Keratinocyte (primary cell): ENCODE results near the gene C20orf202. TPM values are rescaled to one million over a fixed set of nuclear protein-coding genes. Genes with fewer than 3 reads are reported as not detected.
"Not testable (repeated sequence)": the region's sequence is repeated elsewhere in the genome, so short reads cannot be mapped to it uniquely, and the experiment has no call there.

Source experiments
- DNase-seq: peaks from one replicate; pipeline ENCODE4 v3.0.0-alpha.2; 2011; ENCODE audit warnings: low read depth, missing footprints, low spot score
- FAIRE-seq: peaks from 2 replicates; lab custom pipeline; 2011; peaks lifted over from hg19 to GRCh38; lab: Jason Lieb, UNC
- H2AFZ ChIP-seq: 2 replicates; pipeline ENCODE4 v1.6.0; 2012; ENCODE audit warnings: low read length, control low read depth, inconsistent platforms; ENCODE audit not compliant: control insufficient read depth
- H3K27ac ChIP-seq: 2 replicates; pipeline ENCODE4 v1.5.1; 2011; ENCODE audit warnings: low read length; ENCODE audit not compliant: control insufficient read depth, insufficient read depth
- H3K27me3 ChIP-seq: 3 replicates; pipeline ENCODE4 v1.6.0; 2011; ENCODE audit warnings: low read length; ENCODE audit not compliant: control insufficient read depth, insufficient read depth; ENCODE audit errors: extremely low read depth
- H3K36me3 ChIP-seq, 2 experiments: 2 replicates in 1 of 2; 3 replicates in 1 of 2; pipeline ENCODE4 v1.5.1; 2011; ENCODE audit warnings: low read length in 2 of 2, mild to moderate bottlenecking in 1 of 2; ENCODE audit not compliant: control insufficient read depth in 2 of 2, insufficient read depth in 2 of 2; ENCODE audit errors: extremely low read depth in 1 of 2
- H3K4me1 ChIP-seq: 3 replicates; pipeline ENCODE4 v1.5.1; 2011; ENCODE audit warnings: low read length; ENCODE audit not compliant: control insufficient read depth, insufficient read depth; ENCODE audit errors: extremely low read depth
- H3K4me2 ChIP-seq: 3 replicates; pipeline ENCODE4 v1.6.0; 2011; ENCODE audit warnings: low read depth, low read length; ENCODE audit not compliant: control insufficient read depth, insufficient read depth; ENCODE audit errors: extremely low read depth
- H3K4me3 ChIP-seq, 3 experiments: fragments of 200-600 bp in 1 of 3; sonication (generic) in 1 of 3; 2 replicates in 2 of 3; 3 replicates in 1 of 3; pipeline ENCODE4 v1.5.1; 2011 to 2016; ENCODE audit warnings: low read length in 3 of 3, mild to moderate bottlenecking in 3 of 3, control low read depth in 2 of 3, inconsistent platforms in 1 of 3, low read depth in 1 of 3, mixed read lengths in 1 of 3, mixed run types in 1 of 3, moderate library complexity in 1 of 3; ENCODE audit not compliant: control insufficient read depth in 2 of 3, insufficient read depth in 2 of 3; ENCODE audit errors: extremely low read depth in 1 of 3
- H3K79me2 ChIP-seq: 2 replicates; pipeline ENCODE4 v1.6.0; 2012; ENCODE audit warnings: low read length; ENCODE audit not compliant: control insufficient read depth, insufficient read depth
- H3K9ac ChIP-seq: 3 replicates; pipeline ENCODE4 v1.6.0; 2011; ENCODE audit warnings: low read length; ENCODE audit not compliant: control insufficient read depth, insufficient read depth; ENCODE audit errors: extremely low read depth
- H3K9me1 ChIP-seq: 3 replicates; pipeline ENCODE4 v1.6.0; 2011; ENCODE audit warnings: low read length; ENCODE audit not compliant: control insufficient read depth, insufficient read depth; ENCODE audit errors: extremely low read depth
- H3K9me3 ChIP-seq: 2 replicates; pipeline ENCODE4 v1.5.1; 2012; ENCODE audit warnings: low read depth, low read length; ENCODE audit not compliant: control insufficient read depth
- H4K20me1 ChIP-seq: 3 replicates; pipeline ENCODE4 v1.6.0; 2011; ENCODE audit warnings: low read length; ENCODE audit not compliant: control insufficient read depth, insufficient read depth; ENCODE audit errors: extremely low read depth
- CTCF ChIP-seq, 3 experiments: IDR thresholded peaks in 1 of 3; conservative IDR thresholded peaks in 1 of 3; optimal IDR thresholded peaks in 1 of 3; 2 replicates in 2 of 3; 3 replicates in 1 of 3; pipeline versions ENCODE3 to v1.5.1; 2011; ENCODE audit warnings: low read length in 3 of 3, mild to moderate bottlenecking in 3 of 3, moderate library complexity in 2 of 3, control low read depth in 1 of 3, inconsistent platforms in 1 of 3; ENCODE audit not compliant: insufficient read depth in 2 of 3; ENCODE audit errors: extremely low read depth in 1 of 3
- EZH2 ChIP-seq: IDR thresholded peaks from one replicate; pipeline ENCODE4 v1.6.1; 2012; ENCODE audit warnings: inconsistent platforms, mild to moderate bottlenecking, low read length, moderate library complexity
- dilution Hi-C: fragments of 300-500 bp; cut with MboI; formaldehyde crosslinking; loops from one replicate; pipeline ENCODE4 v1.7.0; 2020; ENCODE audit warnings: low sequenced_read_pairs; ENCODE audit not compliant: extremely low pct_ligation_motif_present
- polyA plus RNA-seq, 5 experiments: library from polyadenylated mRNA; depleted of rRNA in 3 of 5; stranded (reverse) in 3 of 5; stranded (forward) in 1 of 5; unstranded in 1 of 5; fragments of >200 nt; gene quantifications; 1 replicate in 1 of 5; 2 replicates in 3 of 5; 3 replicates in 1 of 5; pipeline versions ENCODE4 v1.2.1 to v1.2.3, GENCODE V29; 2011 to 2012; ENCODE audit warnings: missing spikeins in 2 of 5, low read depth in 1 of 5, low replicate concordance in 1 of 5

The C20orf202 gene
- polyA plus RNA-seq, 1 donor (not counting 4 experiments of a cell fraction or from before 2014, with no cell fraction given): not detected

- H3K9me1 ChIP-seq, H4K20me1 ChIP-seq, dilution Hi-C loops, DNase-seq, H3K36me3 ChIP-seq, H3K4me3 ChIP-seq, FAIRE-seq, H3K27ac ChIP-seq, H2AFZ ChIP-seq, H3K79me2 ChIP-seq, H3K9me3 ChIP-seq, H3K9ac ChIP-seq, H3K4me1 ChIP-seq, H3K4me2 ChIP-seq: not testable (repeated sequence)
- peaks cover 17% of the 10 kb centered on the region for H3K27me3 ChIP-seq
These were observed 19.5 kb downstream of the C20orf202 start for GRCh38 chr20:1222750-1223149.

- Histone ChIP-seq H3K79me2 (no peaks in the 10 kb centered on the region), H3K9me3 (no peaks in the 10 kb centered on the region), H3K4me2 (no peak overlapping the region), H3K4me3 (no peak overlapping the region), H3K9me1 (no peaks in the 10 kb centered on the region), H3K36me3 (no peaks in the 10 kb centered on the region), H4K20me1 (no peaks in the 10 kb centered on the region), H3K27ac (no peak overlapping the region), H3K9ac (no peak overlapping the region), H3K4me1 (peaks cover 3% of the 10 kb centered on the region), H3K27me3 (peaks cover 23% of the 10 kb centered on the region), H2AFZ (no peak overlapping the region)
- DNase-seq: no peak
- TF ChIP-seq EZH2 (no peak), CTCF (optimal IDR thresholded peaks at IDR 0.05 in 1 of 3, IDR thresholded peaks at IDR 0.05 in 1 of 3, conservative IDR thresholded peaks at IDR 0.05 in 1 of 3; ENCODE audit: extremely low read depth in 1 of 3, insufficient read depth in 2 of 3, low read length in 3 of 3) (no peak)
- dilution Hi-C loops: no loop called here
- no peak for FAIRE-seq
These were observed 21.1 kb downstream of the C20orf202 start for GRCh38 chr20:1224205-1224890.
